Lung (tissue), 12 donors: ENCODE results near the gene GALNS. TPM values are rescaled to one million over a fixed set of nuclear protein-coding genes. Genes with fewer than 3 reads are reported as not detected.

Experiments used
- ATAC-seq: fragments of 200-7000 bp; cut with Tn5 transposase; one replicate; pipeline ENCODE4 v1.9.1; 2020; ENCODE audit warnings: moderate number of reproducible peaks; ENCODE audit not compliant: insufficient read depth, low FRiP score
- DNase-seq, 3 donors: peaks; one replicate each; pipeline ENCODE4 v3.0.0-alpha.2; 2013 to 2017
- H3K27ac ChIP-seq, 2 donors: one replicate each; pipeline ENCODE4 v1.5.1; 2013; ENCODE audit warnings: mild to moderate bottlenecking in 2 of 2, moderate library complexity in 2 of 2, control low read depth in 1 of 2, inconsistent platforms in 1 of 2, low read depth in 1 of 2, low read length in 1 of 2
- H3K27me3 ChIP-seq, 3 donors: one replicate each; pipeline ENCODE4 v1.5.1; 2013; ENCODE audit warnings: low read length in 2 of 3; ENCODE audit not compliant: control insufficient read depth in 3 of 3, insufficient read depth in 3 of 3
- H3K36me3 ChIP-seq, 4 donors: one replicate each; pipeline ENCODE4 v1.5.1; 2013; ENCODE audit warnings: low read length in 4 of 4, mild to moderate bottlenecking in 1 of 4, moderate library complexity in 1 of 4; ENCODE audit not compliant: control insufficient read depth in 4 of 4, insufficient read depth in 4 of 4
- H3K4me1 ChIP-seq, 5 donors: one replicate each; pipeline ENCODE4 v1.5.1; 2013; ENCODE audit warnings: low read length in 5 of 5, mild to moderate bottlenecking in 2 of 5, moderate library complexity in 1 of 5; ENCODE audit not compliant: control insufficient read depth in 5 of 5, insufficient read depth in 5 of 5
- H3K4me3 ChIP-seq: one replicate; pipeline ENCODE4 v1.5.1; 2013; ENCODE audit warnings: mild to moderate bottlenecking, control low read depth, moderate library complexity
- H3K9ac ChIP-seq, 2 donors: one replicate each; pipeline ENCODE4 v1.5.1; 2013; ENCODE audit warnings: low read length in 2 of 2, control low read depth in 1 of 2; ENCODE audit not compliant: insufficient read depth in 1 of 2
- H3K9me3 ChIP-seq, 4 donors: one replicate each; pipeline ENCODE4 v1.5.1; 2013; ENCODE audit warnings: low read length in 3 of 4, mild to moderate bottlenecking in 1 of 4, moderate library complexity in 1 of 4; ENCODE audit not compliant: control insufficient read depth in 4 of 4, insufficient read depth in 3 of 4
- WGBS, 2 donors: extraction: QIAGEN DNeasy Blood & Tissue Kit; methylation state at CpG; one replicate each; pipeline ENCODE4 v1.1.7; 2013; 5-methylcytosine and 5-hydroxymethylcytosine counted together
- polyA plus RNA-seq, 2 donors: library from polyadenylated mRNA; stranded (reverse); fragments of 200-250 nt; gene quantifications; one replicate each; pipeline ENCODE4 v1.2.1, GENCODE V29; 2013
- total RNA-seq, 2 donors: library from RNA; depleted of rRNA in 1 of 2; stranded (reverse); fragments of >200 nt in 1 of 2; gene quantifications; one replicate each; pipeline ENCODE4 v1.2.1, GENCODE V29; 2014 to 2021
- TF ChIP-seq, protein P1 (sequence below): IDR thresholded peaks from 2 replicates; pipeline ENCODE4 v1.5.1; 2012; ENCODE audit warnings: mild to moderate bottlenecking; ENCODE audit errors: control extremely low read depth, extremely low read depth
- donor health status: control.
- donor health status: control.
- donor health status: Bipolar disorder and iron deficiency.
- donor health status: healthy.
- donor health status: DM: yes; HTN: yes; CAD: no.

The GALNS gene
- total and polyA plus RNA-seq, 4 donors: 21.4 to 61.9 (median 30.3) TPM

DNA sequence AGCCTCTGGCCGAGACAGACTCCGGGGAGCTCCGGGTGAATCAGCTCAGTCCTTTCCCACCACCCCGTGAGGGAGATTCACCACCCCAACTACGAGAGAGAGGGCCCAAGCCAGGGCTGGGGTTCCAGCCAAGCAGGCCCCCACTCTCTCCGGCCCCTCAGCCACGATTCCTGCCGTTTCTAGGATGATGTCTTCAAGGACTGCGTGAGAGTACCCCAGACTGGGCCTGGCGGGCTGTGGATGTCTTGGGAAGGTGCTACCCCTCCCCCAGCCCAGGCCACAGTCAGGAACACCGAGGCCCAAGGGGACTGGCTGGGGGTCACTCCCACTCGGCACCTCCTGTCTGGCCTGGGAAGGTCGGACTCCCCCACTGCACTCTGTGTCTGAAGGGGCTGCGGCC lies 31.3 kb upstream of the GALNS start:
- no peak overlapping the region for H3K9ac ChIP-seq
- H3K27me3 ChIP-seq: no peaks in the 10 kb centered on the region
- DNase-seq (no peak), ATAC-seq (no peak)
- no peak overlapping the region for H3K4me3 ChIP-seq
- peaks cover 0 to 9% (median 0%) of the 10 kb centered on the region in 4 donors for H3K36me3 ChIP-seq
- peak overlapping the region; percentile 57 to 64 for H3K27ac ChIP-seq
- H3K9me3 ChIP-seq: no peaks in the 10 kb centered on the region
- TF ChIP-seq, protein P1, sequence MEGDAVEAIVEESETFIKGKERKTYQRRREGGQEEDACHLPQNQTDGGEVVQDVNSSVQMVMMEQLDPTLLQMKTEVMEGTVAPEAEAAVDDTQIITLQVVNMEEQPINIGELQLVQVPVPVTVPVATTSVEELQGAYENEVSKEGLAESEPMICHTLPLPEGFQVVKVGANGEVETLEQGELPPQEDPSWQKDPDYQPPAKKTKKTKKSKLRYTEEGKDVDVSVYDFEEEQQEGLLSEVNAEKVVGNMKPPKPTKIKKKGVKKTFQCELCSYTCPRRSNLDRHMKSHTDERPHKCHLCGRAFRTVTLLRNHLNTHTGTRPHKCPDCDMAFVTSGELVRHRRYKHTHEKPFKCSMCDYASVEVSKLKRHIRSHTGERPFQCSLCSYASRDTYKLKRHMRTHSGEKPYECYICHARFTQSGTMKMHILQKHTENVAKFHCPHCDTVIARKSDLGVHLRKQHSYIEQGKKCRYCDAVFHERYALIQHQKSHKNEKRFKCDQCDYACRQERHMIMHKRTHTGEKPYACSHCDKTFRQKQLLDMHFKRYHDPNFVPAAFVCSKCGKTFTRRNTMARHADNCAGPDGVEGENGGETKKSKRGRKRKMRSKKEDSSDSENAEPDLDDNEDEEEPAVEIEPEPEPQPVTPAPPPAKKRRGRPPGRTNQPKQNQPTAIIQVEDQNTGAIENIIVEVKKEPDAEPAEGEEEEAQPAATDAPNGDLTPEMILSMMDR: no peak
- WGBS, 2 donors: 77 to 89% methylated on average over 14 of the region's 14 CpGs
- peaks cover 0 to 20% (median 7%) of the 10 kb centered on the region in 5 donors for H3K4me1 ChIP-seq

- DNase-seq: peak; percentile 97 to 98 (median 97)
- TF ChIP-seq, protein P1: no peak
- no peaks in the 10 kb centered on the region for H3K9me3 ChIP-seq
- H3K9ac ChIP-seq: no peak overlapping the region
- peaks cover 0 to 6% (median 0%) of the 10 kb centered on the region in 4 donors for H3K36me3 ChIP-seq
- WGBS, 2 donors: 75 to 87% methylated on average over 38 to 39 of the region's 39 CpGs
- ATAC-seq: peak; percentile 41
- H3K4me3 ChIP-seq: no peak overlapping the region
- peaks cover 0 to 20% (median 11%) of the 10 kb centered on the region in 5 donors for H3K4me1 ChIP-seq
- peak overlapping the region; percentile 37 to 57 for H3K27ac ChIP-seq
- H3K27me3 ChIP-seq: no peaks in the 10 kb centered on the region
Measured at GRCh38 chr16:88886845-88887521, 30.2 kb upstream of the GALNS start.

GRCh38 chr16:88886420-88886844 lies 29.7 kb upstream of the GALNS start:
- Histone ChIP-seq H3K4me1 (peaks cover 0 to 24% (median 13%) of the 10 kb centered on the region in 5 donors), H3K27me3 (no peaks in the 10 kb centered on the region), H3K27ac (peak overlapping the region; percentile 37 to 40), H3K4me3 (no peak overlapping the region), H3K9ac (no peak overlapping the region), H3K9me3 (no peaks in the 10 kb centered on the region), H3K36me3 (peaks cover 0 to 4% (median 0%) of the 10 kb centered on the region in 4 donors)
- ATAC-seq (no peak), DNase-seq (peak; percentile 28 to 35 (median 31))
- TF ChIP-seq, protein P1: no peak
- WGBS, 2 donors: 81 to 85% methylated on average over 15 of the region's 15 CpGs
